H9 (cell line): ENCODE results near the gene TNFAIP8L3. TPM values are rescaled to one million over a fixed set of nuclear protein-coding genes. Genes with fewer than 3 reads are reported as not detected.

Source experiments
- DNase-seq: peaks from one replicate; pipeline ENCODE4 v3.0.0-alpha.2; 2017
- H2AFZ ChIP-seq: one replicate; pipeline ENCODE4 v1.6.1; 2013; ENCODE audit warnings: mild to moderate bottlenecking, low read length, control low read depth, moderate library complexity
- H2AK5ac ChIP-seq: 2 replicates; pipeline ENCODE4 v1.6.1; 2013; ENCODE audit warnings: low read length, control low read depth, mixed read lengths; ENCODE audit not compliant: insufficient read length
- H2BK120ac ChIP-seq: one replicate; pipeline ENCODE4 v1.6.1; 2013; ENCODE audit warnings: low read depth, mild to moderate bottlenecking, low read length, control low read depth, inconsistent platforms; ENCODE audit not compliant: poor library complexity, severe bottlenecking
- H2BK12ac ChIP-seq: 2 replicates; pipeline ENCODE4 v1.6.1; 2013; ENCODE audit warnings: low read length, control low read depth, mixed read lengths, low read depth; ENCODE audit not compliant: insufficient read length
- H2BK15ac ChIP-seq: 2 replicates; pipeline ENCODE4 v1.6.1; 2013; ENCODE audit warnings: low read depth, low read length, control low read depth
- H2BK20ac ChIP-seq: one replicate; pipeline ENCODE4 v1.6.1; 2013; ENCODE audit warnings: low read depth, mild to moderate bottlenecking, low read length, control low read depth, inconsistent platforms; ENCODE audit not compliant: poor library complexity, severe bottlenecking
- H2BK5ac ChIP-seq: 2 replicates; pipeline ENCODE4 v1.6.1; 2013; ENCODE audit warnings: low read length, control low read depth, mixed read lengths; ENCODE audit not compliant: insufficient read length
- H3K14ac ChIP-seq: 2 replicates; pipeline ENCODE4 v1.6.1; 2013; ENCODE audit warnings: low read length, control low read depth; ENCODE audit not compliant: insufficient read depth
- H3K18ac ChIP-seq: 2 replicates; pipeline ENCODE4 v1.6.1; 2013; ENCODE audit warnings: low read depth, mild to moderate bottlenecking, mixed read lengths, low read length, control low read depth; ENCODE audit not compliant: insufficient read length
- H3K23ac ChIP-seq: 2 replicates; pipeline ENCODE4 v1.6.1; 2013; ENCODE audit warnings: low read length, control low read depth, mixed read lengths, low read depth; ENCODE audit not compliant: insufficient read length
- H3K23me2 ChIP-seq: 2 replicates; pipeline ENCODE4 v1.6.1; 2013; ENCODE audit warnings: low read depth, mild to moderate bottlenecking, mixed read lengths, low read length, control low read depth; ENCODE audit not compliant: insufficient read length, poor library complexity, severe bottlenecking
- H3K27ac ChIP-seq: 2 replicates; pipeline ENCODE4 v1.5.1; 2013; ENCODE audit warnings: low read length, control low read depth, mixed read lengths, low read depth; ENCODE audit not compliant: insufficient read length
- H3K27me3 ChIP-seq: 2 replicates; pipeline ENCODE4 v1.6.1; 2013; ENCODE audit warnings: low read length, control low read depth, inconsistent platforms; ENCODE audit not compliant: insufficient read depth
- H3K4ac ChIP-seq: 2 replicates; pipeline ENCODE4 v1.6.1; 2013; ENCODE audit warnings: low read depth, mild to moderate bottlenecking, control low read depth, inconsistent platforms, low read length, moderate library complexity
- H3K4me1 ChIP-seq: 2 replicates; pipeline ENCODE4 v1.6.1; 2013; ENCODE audit warnings: low read length, control low read depth, inconsistent platforms; ENCODE audit not compliant: insufficient read depth
- H3K4me2 ChIP-seq: 2 replicates; pipeline ENCODE4 v1.6.1; 2013; ENCODE audit warnings: low read length, control low read depth, mixed read lengths; ENCODE audit not compliant: insufficient read length, insufficient read depth
- H3K56ac ChIP-seq: 2 replicates; pipeline ENCODE4 v1.6.1; 2013; ENCODE audit warnings: low read depth, mild to moderate bottlenecking, mixed read lengths, low read length, control low read depth; ENCODE audit not compliant: insufficient read length
- H3K79me1 ChIP-seq: 2 replicates; pipeline ENCODE4 v1.6.1; 2013; ENCODE audit warnings: low read depth, mild to moderate bottlenecking, moderate library complexity, low read length, control low read depth, inconsistent platforms; ENCODE audit not compliant: insufficient read depth, poor library complexity, severe bottlenecking
- H3K79me2 ChIP-seq: 2 replicates; pipeline ENCODE4 v1.6.1; 2013; ENCODE audit warnings: low read length, control low read depth, inconsistent platforms; ENCODE audit not compliant: insufficient read depth
- H3K9ac ChIP-seq: 2 replicates; pipeline ENCODE4 v1.6.1; 2013; ENCODE audit warnings: low read length, control low read depth, mixed read lengths; ENCODE audit not compliant: insufficient read length; ENCODE audit errors: extremely low read depth
- H3K9me3 ChIP-seq: one replicate; pipeline ENCODE4 v1.6.1; 2013; ENCODE audit warnings: low read depth, low read length, inconsistent platforms; ENCODE audit not compliant: control insufficient read depth
- H3T11ph ChIP-seq: one replicate; pipeline ENCODE4 v1.6.1; 2013; ENCODE audit warnings: mild to moderate bottlenecking, low read length, control low read depth, inconsistent platforms
- H4K20me1 ChIP-seq: one replicate; pipeline ENCODE4 v1.6.1; 2013; ENCODE audit not compliant: control insufficient read depth, insufficient read length, insufficient read depth
- H4K5ac ChIP-seq: 2 replicates; pipeline ENCODE4 v1.6.1; 2013; ENCODE audit warnings: low read depth, mild to moderate bottlenecking, mixed read lengths, low read length, control low read depth; ENCODE audit not compliant: insufficient read length
- H4K8ac ChIP-seq: replicated peaks from 2 replicates; pipeline ENCODE4 v1.6.1; 2013; ENCODE audit warnings: low read length, control low read depth, mixed read lengths, low read depth; ENCODE audit not compliant: insufficient read length
- H4K91ac ChIP-seq: 2 replicates; pipeline ENCODE4 v1.6.1; 2013; ENCODE audit warnings: low read depth, mild to moderate bottlenecking, moderate library complexity, mixed read lengths, low read length, control low read depth; ENCODE audit not compliant: insufficient read length
- H3K27ac Mint-ChIP-seq, 3 experiments: 2 replicates in 2 of 3; 3 replicates in 1 of 3; pipeline ENCODE4 v1.8.0; 2020 to 2021; ENCODE audit warnings: mixed read lengths in 3 of 3, mild to moderate bottlenecking in 1 of 3, moderate library complexity in 1 of 3
- H3K27me3 Mint-ChIP-seq: 2 replicates; pipeline ENCODE4 v1.8.0; 2021; ENCODE audit warnings: low read depth, mild to moderate bottlenecking, moderate library complexity, mixed read lengths
- H3K36me3 Mint-ChIP-seq, 3 experiments: 2 replicates in 2 of 3; 3 replicates in 1 of 3; pipeline ENCODE4 v1.8.0; 2020 to 2021; ENCODE audit warnings: low read depth in 3 of 3, mixed read lengths in 3 of 3; ENCODE audit not compliant: insufficient read depth in 1 of 3
- H3K4me1 Mint-ChIP-seq, 2 experiments: 2 replicates each; pipeline ENCODE4 v1.8.0; 2020; ENCODE audit warnings: mixed read lengths in 2 of 2
- H3K4me3 Mint-ChIP-seq, 2 experiments: 2 replicates in 1 of 2; 3 replicates in 1 of 2; pipeline ENCODE4 v1.8.0; 2020 to 2021; ENCODE audit warnings: mild to moderate bottlenecking in 2 of 2, mixed read lengths in 2 of 2, moderate library complexity in 1 of 2
- H3K9me3 Mint-ChIP-seq, 2 experiments: 2 replicates in 1 of 2; 3 replicates in 1 of 2; pipeline ENCODE4 v1.8.0; 2020; ENCODE audit warnings: mild to moderate bottlenecking in 2 of 2, mixed read lengths in 2 of 2, moderate library complexity in 1 of 2
- CTCF ChIP-seq: fragments of 200-600 bp; sonication (generic); conservative IDR thresholded peaks from 3 replicates; pipeline ENCODE4 v1.8.0; 2021; ENCODE audit warnings: antibody characterized with exemption, mild to moderate bottlenecking
- total RNA-seq: library from RNA; stranded (reverse); gene quantifications from 2 replicates; pipeline ENCODE4 v1.2.1, GENCODE V29; 2021

Gene TNFAIP8L3
- total RNA-seq, 1 experiment from 2014 or later: 0.22 TPM

GRCh38 chr15:51134416-51135199 lies 39.9 kb upstream of the TNFAIP8L3 start:
- Histone ChIP-seq H2BK5ac (no peak overlapping the region), H3K9ac (no peak overlapping the region), H2BK120ac (no peak overlapping the region), H3K14ac (no peak overlapping the region), H3K4me1 (no peaks in the 10 kb centered on the region), H4K91ac (no peak overlapping the region), H2AFZ (no peak overlapping the region), H3K79me1 (no peaks in the 10 kb centered on the region), H3K56ac (no peak overlapping the region), H3K79me2 (no peaks in the 10 kb centered on the region), H3K27ac (no peak overlapping the region), H4K20me1 (no peaks in the 10 kb centered on the region), H3T11ph (no peak overlapping the region), H3K9me3 (no peaks in the 10 kb centered on the region), H3K23ac (no peak overlapping the region), H4K5ac (no peak overlapping the region), H2BK12ac (no peak overlapping the region), H2BK20ac (no peak overlapping the region), H3K4ac (no peak overlapping the region), H2BK15ac (no peak overlapping the region), H2AK5ac (no peak overlapping the region), H3K23me2 (no peaks in the 10 kb centered on the region), H4K8ac (no peak overlapping the region), H3K4me2 (no peak overlapping the region), H3K27me3 (no peaks in the 10 kb centered on the region), H3K18ac (no peak overlapping the region)
- Mint-ChIP-seq H3K27ac (no peak overlapping the region), H3K4me3 (no peak overlapping the region), H3K4me1 (peaks cover 0 to 5% of the 10 kb centered on the region in 2 experiments; a peak in 1 of 4 replicates), H3K27me3 (peaks cover 3% of the 10 kb centered on the region), H3K9me3 (peaks cover 0 to 2% of the 10 kb centered on the region in 2 experiments; a peak in 2 of 5 replicates), H3K36me3 (no peaks in the 10 kb centered on the region)
- no peak for TF ChIP-seq CTCF
- no peak for DNase-seq
